KMS-11 (cell line): ENCODE data around the gene TMC1.
"Not testable (repeated sequence)": the region's sequence is repeated elsewhere in the genome, so short reads cannot be mapped to it uniquely, and the experiment has no call there.

ENCODE experiments used
- H2AFZ ChIP-seq: fragments of 200-600 bp; sonication (generic); 2 replicates; pipeline ENCODE4 v1.6.1; 2016; ENCODE audit warnings: antibody characterized with exemption, mixed run types, low read depth
- H3K27ac ChIP-seq: fragments of 200-600 bp; sonication (generic); 2 replicates; pipeline ENCODE4 v1.6.1; 2016; ENCODE audit warnings: mild to moderate bottlenecking, mixed run types
- H3K27me3 ChIP-seq: fragments of 200-600 bp; sonication (generic); 2 replicates; pipeline ENCODE4 v1.6.1; 2017; ENCODE audit warnings: mild to moderate bottlenecking, low read depth, mixed run types, moderate library complexity; ENCODE audit not compliant: insufficient read depth
- H3K36me3 ChIP-seq: fragments of 200-600 bp; sonication (generic); 2 replicates; pipeline ENCODE4 v1.6.1; 2017; ENCODE audit warnings: mild to moderate bottlenecking, mixed run types; ENCODE audit not compliant: insufficient read depth
- H3K4me1 ChIP-seq: fragments of 200-600 bp; sonication (generic); 2 replicates; pipeline ENCODE4 v1.6.1; 2016; ENCODE audit warnings: mild to moderate bottlenecking, low read depth, mixed run types; ENCODE audit not compliant: poor library complexity, severe bottlenecking
- H3K4me2 ChIP-seq: fragments of 200-600 bp; sonication (generic); 2 replicates; pipeline ENCODE4 v1.7.0; 2016; ENCODE audit warnings: mild to moderate bottlenecking, mixed run types
- H3K4me3 ChIP-seq: fragments of 200-600 bp; sonication (generic); IDR thresholded peaks from 2 replicates; pipeline ENCODE4 v1.6.1; 2017; ENCODE audit warnings: low read depth, low read length, mixed read lengths; ENCODE audit not compliant: insufficient read depth
- H3K79me2 ChIP-seq: fragments of 200-600 bp; sonication (generic); 2 replicates; pipeline ENCODE4 v1.6.1; 2016; ENCODE audit warnings: low read depth, mixed run types; ENCODE audit not compliant: insufficient read depth
- H3K9ac ChIP-seq: fragments of 200-600 bp; sonication (generic); 2 replicates; pipeline ENCODE4 v1.6.1; 2016; ENCODE audit warnings: mild to moderate bottlenecking, mixed run types
- H4K20me1 ChIP-seq: fragments of 200-600 bp; sonication (generic); 2 replicates; pipeline ENCODE4 v1.6.1; 2016; ENCODE audit warnings: mild to moderate bottlenecking, mixed run types; ENCODE audit not compliant: insufficient read depth
- TF ChIP-seq, protein P1 (sequence below): fragments of 200-600 bp; sonication (generic); conservative IDR thresholded peaks from 2 replicates; pipeline ENCODE4 v1.6.1; 2017; ENCODE audit warnings: low read depth, mild to moderate bottlenecking, antibody characterized with exemption, low read length, moderate library complexity, mixed read lengths

TMC1 gene

GRCh38 chr9:72485821-72486593, 35.4 kb upstream of the TMC1 start:
- Histone ChIP-seq H3K27me3 (no peaks in the 10 kb centered on the region), H3K4me1 (no peaks in the 10 kb centered on the region), H4K20me1 (no peaks in the 10 kb centered on the region), H3K4me3 (no peak overlapping the region), H3K4me2 (no peak overlapping the region), H3K9ac (no peak overlapping the region), H3K36me3 (no peaks in the 10 kb centered on the region), H3K79me2 (no peaks in the 10 kb centered on the region), H2AFZ (no peak overlapping the region), H3K27ac (no peak overlapping the region)
- TF ChIP-seq, protein P1, sequence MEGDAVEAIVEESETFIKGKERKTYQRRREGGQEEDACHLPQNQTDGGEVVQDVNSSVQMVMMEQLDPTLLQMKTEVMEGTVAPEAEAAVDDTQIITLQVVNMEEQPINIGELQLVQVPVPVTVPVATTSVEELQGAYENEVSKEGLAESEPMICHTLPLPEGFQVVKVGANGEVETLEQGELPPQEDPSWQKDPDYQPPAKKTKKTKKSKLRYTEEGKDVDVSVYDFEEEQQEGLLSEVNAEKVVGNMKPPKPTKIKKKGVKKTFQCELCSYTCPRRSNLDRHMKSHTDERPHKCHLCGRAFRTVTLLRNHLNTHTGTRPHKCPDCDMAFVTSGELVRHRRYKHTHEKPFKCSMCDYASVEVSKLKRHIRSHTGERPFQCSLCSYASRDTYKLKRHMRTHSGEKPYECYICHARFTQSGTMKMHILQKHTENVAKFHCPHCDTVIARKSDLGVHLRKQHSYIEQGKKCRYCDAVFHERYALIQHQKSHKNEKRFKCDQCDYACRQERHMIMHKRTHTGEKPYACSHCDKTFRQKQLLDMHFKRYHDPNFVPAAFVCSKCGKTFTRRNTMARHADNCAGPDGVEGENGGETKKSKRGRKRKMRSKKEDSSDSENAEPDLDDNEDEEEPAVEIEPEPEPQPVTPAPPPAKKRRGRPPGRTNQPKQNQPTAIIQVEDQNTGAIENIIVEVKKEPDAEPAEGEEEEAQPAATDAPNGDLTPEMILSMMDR: no peak

- Histone ChIP-seq H3K36me3 (no peaks in the 10 kb centered on the region), H3K4me2 (no peak overlapping the region), H4K20me1 (no peaks in the 10 kb centered on the region), H3K27ac (no peak overlapping the region), H2AFZ (no peak overlapping the region), H3K79me2 (no peaks in the 10 kb centered on the region), H3K9ac (no peak overlapping the region), H3K27me3 (no peaks in the 10 kb centered on the region), H3K4me1 (no peaks in the 10 kb centered on the region), H3K4me3 (no peak overlapping the region)
- TF ChIP-seq, protein P1: no peak
Measured at GRCh38 chr9:72486594-72486955, 34.8 kb upstream of the TMC1 start.

DNA sequence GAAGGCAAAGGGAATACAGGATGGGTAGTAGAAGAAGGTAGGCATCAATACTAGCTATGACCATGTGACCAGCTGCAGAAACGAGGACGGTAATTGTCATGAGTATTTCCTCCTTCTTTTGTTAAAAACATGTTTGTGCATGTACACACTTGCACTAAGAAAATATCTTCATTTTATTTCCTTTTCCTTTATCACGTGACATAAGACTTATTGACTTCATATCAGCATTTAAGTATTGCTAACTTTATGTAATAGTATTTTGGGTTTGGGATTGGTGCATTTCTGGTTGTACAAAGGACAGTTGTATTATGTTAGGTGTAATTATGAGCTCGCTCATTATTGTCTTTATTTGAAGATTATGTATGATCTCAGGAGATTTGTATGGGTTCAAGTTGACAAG, 33.7 kb upstream of the TMC1 start:
- not testable (repeated sequence) for H3K4me3 ChIP-seq, H3K36me3 ChIP-seq, H3K79me2 ChIP-seq, H3K27ac ChIP-seq, H4K20me1 ChIP-seq, H3K4me1 ChIP-seq, H3K9ac ChIP-seq, H3K4me2 ChIP-seq, H2AFZ ChIP-seq, H3K27me3 ChIP-seq

DNA sequence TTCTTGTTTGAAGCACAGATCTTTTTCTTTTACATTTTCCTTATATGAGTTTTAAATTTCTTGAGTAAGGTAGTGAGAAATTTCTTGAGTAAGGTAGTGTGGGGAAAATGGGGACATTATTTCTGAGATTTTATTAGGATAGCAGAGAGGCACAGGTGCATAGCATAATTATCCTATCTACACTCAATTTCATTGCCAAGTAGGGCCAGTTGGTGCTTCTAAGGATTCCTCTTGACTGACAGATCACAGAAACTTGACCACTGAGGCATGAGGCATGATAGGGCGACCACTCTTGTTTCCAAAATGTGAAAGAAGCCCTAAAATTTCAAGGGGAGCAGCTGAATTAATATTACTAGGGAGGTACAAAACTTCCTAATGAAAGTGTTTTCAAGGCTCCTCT, 31.4 kb upstream of the TMC1 start:
- no peak overlapping the region for H3K27ac ChIP-seq
- H3K4me1 ChIP-seq: no peaks in the 10 kb centered on the region
- H3K4me2 ChIP-seq: no peak overlapping the region

DNA sequence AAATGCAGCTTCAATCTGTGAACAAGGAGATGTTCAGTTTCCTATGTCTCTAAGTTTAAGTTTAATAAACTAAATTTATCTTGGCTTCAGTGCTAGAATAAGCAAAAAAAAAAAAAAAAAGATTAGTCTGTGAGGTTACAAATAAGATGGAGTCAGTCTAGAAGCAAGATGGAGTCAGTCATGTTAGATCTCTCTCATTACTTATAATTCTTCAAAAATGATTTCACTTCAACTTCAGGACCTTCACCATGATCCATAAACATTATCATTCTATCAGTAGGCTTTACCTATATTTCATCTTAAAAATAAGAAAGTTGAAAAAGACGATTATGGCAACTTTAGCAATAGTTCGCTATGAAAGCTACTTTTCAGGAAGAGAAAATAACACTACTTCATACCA, 30.2 kb upstream of the TMC1 start:
- Histone ChIP-seq H3K36me3 (no peaks in the 10 kb centered on the region), H3K27me3 (no peaks in the 10 kb centered on the region), H3K27ac (no peak overlapping the region), H3K4me2 (no peak overlapping the region), H3K4me3 (no peak overlapping the region), H2AFZ (no peak overlapping the region), H3K79me2 (no peaks in the 10 kb centered on the region), H3K9ac (no peak overlapping the region), H3K4me1 (peaks cover 3% of the 10 kb centered on the region), H4K20me1 (no peaks in the 10 kb centered on the region)
- TF ChIP-seq, protein P1: no peak

More for the DNA sequence above, 31.4 kb upstream of the TMC1 start:
- Histone ChIP-seq H2AFZ (no peak overlapping the region), H3K4me3 (no peak overlapping the region), H3K9ac (no peak overlapping the region), H3K27me3 (no peaks in the 10 kb centered on the region), H3K79me2 (no peaks in the 10 kb centered on the region), H4K20me1 (no peaks in the 10 kb centered on the region), H3K36me3 (no peaks in the 10 kb centered on the region)
- TF ChIP-seq, protein P1: no peak
